Stimulated activated CD4-positive, alpha-beta T cell treated with anti-CD3 and anti-CD28 coated beads, Interleukin-1b, Interleukin-23, amount 100 ng/mL, for 24 hours (primary cell): Measurements from ENCODE around the gene ZNF598.
"Not testable (repeated sequence)": the region's sequence is repeated elsewhere in the genome, so short reads cannot be mapped to it uniquely, and the experiment has no call there.

Experiments used
- DNase-seq, 4 experiments: peaks; one replicate each; pipeline ENCODE4 v3.0.0-alpha.2; 2020; ENCODE audit warnings: low read depth in 4 of 4, low spot score in 1 of 4

The ZNF598 gene

DNA sequence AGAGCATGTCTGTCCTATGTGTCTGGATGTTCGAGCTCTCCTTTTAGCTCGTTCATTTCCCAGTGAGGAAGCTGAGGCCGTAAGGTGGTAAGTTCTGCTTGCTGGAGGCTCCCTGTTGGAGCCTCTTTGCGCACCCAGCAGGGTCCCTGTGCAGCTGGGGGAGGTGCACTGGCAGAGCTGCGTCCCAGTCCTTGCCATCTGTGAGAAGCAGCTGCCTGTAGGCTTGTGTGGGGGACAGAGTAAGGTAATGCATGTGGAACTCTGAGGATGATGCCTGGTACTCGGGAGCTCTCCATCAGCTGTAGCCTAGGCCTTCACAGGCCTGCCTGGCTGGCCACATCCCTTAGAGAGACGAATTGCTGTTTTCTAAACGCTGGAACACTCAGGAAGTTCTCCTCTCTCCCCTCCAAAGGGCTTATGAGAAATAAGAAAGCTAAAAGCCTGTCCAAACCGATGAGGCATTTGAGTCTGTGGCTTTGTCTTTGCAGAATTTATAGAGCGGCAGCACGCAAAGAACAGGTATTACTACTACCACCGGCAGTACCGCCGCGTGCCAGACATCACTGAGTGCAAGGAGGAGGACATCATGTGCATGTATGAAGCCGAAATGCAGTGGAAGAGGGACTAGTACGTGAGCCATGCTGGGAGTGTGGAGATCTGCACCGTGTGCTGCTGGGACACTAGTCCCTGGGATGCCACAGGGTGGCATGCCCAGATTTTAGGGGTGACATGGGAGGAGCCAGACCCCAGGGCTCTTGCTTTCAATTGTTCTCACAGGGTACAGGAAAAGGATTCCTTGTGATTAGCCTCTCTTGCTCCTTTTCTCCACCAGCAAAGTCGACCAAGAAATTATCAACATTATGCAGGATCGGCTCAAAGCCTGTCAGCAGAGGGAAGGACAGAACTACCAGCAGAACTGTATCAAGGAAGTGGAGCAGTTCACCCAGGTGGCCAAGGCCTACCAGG is 48.7 kb downstream of the ZNF598 start:
- no peak for DNase-seq

DNA sequence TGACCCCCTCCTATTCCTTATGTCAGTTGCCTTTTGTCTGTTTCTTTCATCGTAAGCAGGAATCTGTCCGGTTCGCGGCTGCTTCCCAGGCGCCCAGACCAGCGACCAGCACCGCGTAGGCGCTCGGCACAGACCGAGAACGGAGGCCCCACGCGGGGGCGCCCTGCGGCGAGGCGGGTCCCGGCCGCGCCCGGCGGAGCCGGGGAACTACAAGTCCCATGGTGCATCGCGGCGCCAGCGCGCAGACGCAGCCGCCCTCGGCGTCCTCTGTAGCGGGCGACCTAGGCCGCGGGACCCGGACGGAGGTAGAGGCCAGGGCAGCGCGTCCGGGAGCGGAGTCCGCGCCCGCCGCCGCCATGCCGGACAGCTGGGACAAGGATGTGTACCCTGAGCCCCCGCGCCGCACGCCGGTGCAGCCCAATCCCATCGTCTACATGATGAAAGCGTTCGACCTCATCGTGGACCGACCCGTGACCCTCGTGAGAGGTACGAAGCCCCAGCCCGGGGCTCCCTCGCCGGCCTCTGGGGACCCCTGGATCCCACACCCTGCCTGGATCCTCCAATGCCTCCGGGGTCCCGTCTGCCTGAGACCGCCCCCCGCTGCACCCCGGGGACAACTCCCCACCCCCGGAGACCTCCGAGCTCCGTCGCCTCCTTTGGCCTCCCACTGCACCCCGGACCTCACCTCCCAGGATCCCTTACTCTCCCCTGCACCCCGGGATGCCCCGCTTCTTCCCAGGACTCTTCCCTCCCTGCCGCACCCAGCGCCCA is 50.2 kb downstream of the ZNF598 start, which contains the start of gene NDUFB10:
NDUFB10 (plus strand) TSS at position 270 of the 771 bp plus-strand sequence; CDS start at position 357, 87 bp downstream.
- peak; percentile 83 to 91 (median 91) for DNase-seq

DNA sequence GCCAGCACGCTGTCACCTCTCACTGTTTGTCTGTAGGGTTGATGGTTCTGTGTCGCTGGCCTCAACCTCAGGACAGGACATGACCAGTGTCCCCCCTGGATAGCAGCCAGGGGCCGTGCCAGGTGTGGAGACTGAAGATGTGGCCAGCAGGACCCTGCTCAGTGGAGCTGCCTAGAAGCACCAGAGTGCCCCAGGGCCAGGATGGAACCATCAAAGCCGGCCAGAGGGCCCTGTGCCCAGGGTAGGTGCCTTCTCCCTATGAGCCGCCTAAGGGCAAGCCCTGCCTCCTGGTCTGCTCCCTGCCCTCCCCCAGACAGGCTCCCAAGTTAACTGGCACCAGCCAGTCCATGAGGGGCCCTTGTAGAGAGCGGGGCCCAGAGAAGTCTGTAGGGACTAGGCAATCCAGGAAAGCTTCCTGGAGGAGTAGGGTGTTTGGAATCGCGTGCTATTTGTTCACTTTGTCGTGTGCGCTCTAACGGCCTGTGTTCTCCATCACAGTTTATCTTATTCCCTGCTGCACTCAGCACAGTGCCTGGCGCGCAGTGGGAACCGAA is 50.8 kb downstream of the ZNF598 start:
- no peak for DNase-seq

DNA sequence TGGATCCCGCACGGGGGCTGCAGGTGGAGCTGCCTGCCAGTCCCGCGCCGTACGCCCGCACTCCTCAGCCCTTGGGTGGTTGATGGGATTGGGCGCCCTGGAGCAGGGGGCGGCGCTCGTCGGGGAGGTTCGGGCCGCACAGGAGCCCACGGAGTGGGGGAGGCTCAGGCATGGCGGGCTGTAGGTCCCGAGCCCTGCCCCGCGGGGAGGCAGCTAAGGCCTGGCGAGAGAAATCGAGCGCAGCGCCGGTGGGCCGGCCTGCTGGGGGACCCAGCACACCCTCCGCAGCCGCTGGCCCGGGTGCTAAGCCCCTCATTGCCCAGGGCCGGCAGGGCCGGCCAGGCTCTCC is 51.5 kb downstream of the ZNF598 start:
- DNase-seq = not testable (repeated sequence)

DNA sequence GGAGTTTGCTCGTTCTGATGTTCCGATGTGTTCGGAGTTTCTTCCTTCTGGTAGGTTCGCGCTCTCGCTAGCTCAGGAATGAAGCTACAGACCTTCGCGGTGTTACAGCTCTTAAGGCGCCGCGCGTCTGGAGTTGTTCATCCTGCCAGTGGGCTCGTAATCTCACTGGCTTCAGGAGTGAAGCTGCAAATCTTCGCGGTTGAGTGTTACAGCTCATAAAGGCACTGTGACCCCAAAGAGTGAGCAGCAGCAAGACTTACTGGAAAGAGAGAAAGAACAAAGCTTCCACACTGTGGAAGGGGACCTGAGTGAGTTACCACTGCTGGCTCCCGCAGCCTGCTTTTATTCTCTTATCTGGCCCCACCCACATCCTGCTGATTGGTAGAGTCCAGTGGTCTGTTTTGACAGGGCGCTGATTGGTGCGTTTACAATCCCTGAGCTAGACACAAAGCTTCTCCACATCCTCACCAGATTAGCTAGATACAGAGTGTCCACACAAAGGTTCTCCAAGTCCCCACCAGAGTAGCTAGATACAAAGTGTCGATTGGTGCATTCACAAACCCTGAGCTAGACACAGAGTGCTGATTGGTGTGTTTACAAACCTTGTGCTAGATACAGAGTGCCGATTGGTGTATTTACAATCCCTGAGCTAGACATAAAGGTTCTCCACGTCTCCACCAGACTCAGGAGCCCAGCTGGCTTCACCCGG is 52.0 kb downstream of the ZNF598 start:
- DNase-seq = not testable (repeated sequence)

DNA sequence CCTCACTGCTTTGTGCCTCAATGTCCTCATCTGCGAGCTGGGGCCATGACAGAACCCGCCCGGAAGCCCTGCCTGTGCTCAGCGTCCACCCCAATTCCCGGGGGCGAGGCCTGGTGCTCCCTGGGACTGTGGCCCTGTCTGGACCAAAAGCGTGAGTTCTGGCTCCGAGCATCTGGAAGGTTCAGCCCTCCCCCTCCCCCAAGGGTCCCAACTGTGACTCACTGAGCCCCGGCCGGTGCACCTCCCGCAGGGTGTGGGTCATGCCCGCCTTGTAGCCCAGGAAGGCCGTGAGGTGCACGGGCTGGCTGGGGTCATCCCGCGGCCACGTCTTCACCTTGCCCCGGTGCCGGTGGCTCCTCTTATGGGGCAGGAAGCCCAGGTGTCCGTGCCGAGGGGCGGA is 55.9 kb downstream of the ZNF598 start:
- no peak for DNase-seq

DNA sequence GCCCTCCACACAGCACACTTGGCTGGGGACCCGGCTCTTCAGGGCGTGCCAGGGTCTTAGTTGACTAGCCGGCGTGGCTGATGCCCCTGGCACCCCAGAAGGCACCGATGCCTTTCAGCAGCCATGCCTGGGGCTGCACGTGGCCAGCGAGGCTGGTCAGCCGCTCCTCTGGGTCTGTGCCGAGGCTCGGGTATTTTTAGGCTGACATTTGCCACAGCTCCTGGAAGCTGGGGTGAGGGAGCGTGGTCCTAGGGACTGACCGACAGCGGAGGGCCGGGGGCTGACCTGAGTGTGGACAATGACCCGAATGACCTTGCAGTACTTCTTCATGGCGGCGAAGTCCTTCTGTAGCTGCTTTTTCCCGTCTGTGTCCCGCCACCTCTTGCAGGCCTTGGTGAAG is 59.1 kb downstream of the ZNF598 start:
- DNase-seq = no peak

DNA sequence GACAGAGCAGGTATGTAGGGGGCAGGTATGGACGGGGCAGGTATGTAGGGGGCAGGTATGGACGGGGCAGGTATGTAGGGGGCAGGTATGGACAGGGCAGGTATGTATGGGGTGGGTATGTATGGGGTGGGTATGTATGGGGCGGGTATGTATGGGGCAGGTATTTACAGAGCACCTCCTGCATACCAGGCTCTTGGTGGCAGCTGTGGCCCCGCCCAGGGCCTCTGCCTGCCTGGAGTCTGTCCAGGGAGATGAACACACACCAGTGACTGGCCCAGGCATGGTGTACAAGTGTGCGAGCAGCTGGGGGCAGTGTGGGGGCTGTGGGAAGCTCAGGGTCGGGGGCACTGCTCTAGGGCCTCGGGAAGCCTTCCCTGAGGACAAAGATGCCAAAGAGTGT is 59.6 kb downstream of the ZNF598 start:
- DNase-seq = no peak

DNA sequence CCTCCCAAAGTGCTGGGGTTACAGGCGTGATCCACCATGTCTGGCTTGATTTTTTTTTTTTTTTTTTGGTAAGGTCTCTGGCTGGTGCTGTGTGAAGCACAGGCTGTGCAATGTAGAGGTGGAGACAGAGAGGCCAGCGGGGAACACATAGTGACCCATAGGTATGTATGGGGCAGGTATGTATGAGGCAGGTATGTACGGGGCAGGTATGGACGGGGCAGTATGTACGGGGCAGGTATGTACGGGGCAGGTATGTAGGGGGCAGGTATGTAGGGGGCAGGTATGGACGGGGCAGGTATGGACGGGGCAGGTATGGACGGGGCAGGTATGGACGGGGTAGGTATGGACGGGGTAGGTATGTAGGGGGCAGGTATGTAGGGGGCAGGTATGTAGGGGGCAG is 60.1 kb downstream of the ZNF598 start:
- no peak for DNase-seq
